GM12878 (cell line): ENCODE results near the gene ATF4. TPM values are rescaled to one million over a fixed set of nuclear protein-coding genes. Genes with fewer than 3 reads are reported as not detected.

ENCODE experiments used
- ATAC-seq: fragments of 200-7000 bp; cut with Tn5 transposase; 3 replicates; pipeline ENCODE4 v1.9.1; 2020; ENCODE audit warnings: mild to moderate bottlenecking, moderate library complexity
- BruUV-seq: library from RNA; stranded (reverse); fragments of 400-500 nt; replicated peaks from 2 replicates; lab custom pipeline; 2021; lab: Mats Ljungman, UMichigan
- CTCF ChIA-PET: fragments of 300-600 bp; sonication (Branson Sonifier 250); formaldehyde crosslinking; extraction: SDS; loops from one replicate; lab custom pipeline; 2021; ENCODE audit warnings: inconsistent platforms; lab: Yijun Ruan, JAX
- POLR2A ChIA-PET: fragments of 350-600 bp; formaldehyde crosslinking; extraction: SDS; loops from one replicate; lab custom pipeline; 2021; ENCODE audit warnings: inconsistent platforms; lab: Charles Lee
- RAD21 ChIA-PET: fragments of 300-600 bp; sonication (Branson Sonifier 250); formaldehyde crosslinking; loops from one replicate; lab custom pipeline; 2023; ENCODE audit warnings: antibody characterized with exemption; ENCODE audit not compliant: unreplicated experiment; lab: Charles Lee
- SMC1A ChIA-PET: fragments of 300-600 bp; sonication (Branson Sonifier 250); formaldehyde crosslinking; loops from one replicate; lab custom pipeline; 2023; ENCODE audit not compliant: unreplicated experiment, uncharacterized antibody; lab: Charles Lee
- DNase-seq: peaks from one replicate; pipeline ENCODE4 v3.0.0-alpha.2; 2011; ENCODE audit warnings: low read depth, low spot score
- FAIRE-seq: peaks from 3 replicates; lab custom pipeline; 2011; peaks lifted over from hg19 to GRCh38; lab: Jason Lieb, UNC
- H2AFZ ChIP-seq: 2 replicates; pipeline ENCODE4 v1.6.0; 2011; ENCODE audit warnings: low read depth, low read length, control low read depth; ENCODE audit not compliant: control insufficient read depth
- H3K27ac ChIP-seq: 2 replicates; pipeline ENCODE4 v1.5.1; 2011; ENCODE audit warnings: control low read depth; ENCODE audit not compliant: control insufficient read depth, insufficient read depth
- H3K27me3 ChIP-seq, 2 experiments: replicated peaks in 1 of 2; 2 replicates each; pipeline versions ENCODE4 v1.6.0 to v1.6.1; 2011; ENCODE audit warnings: low read length in 1 of 2; ENCODE audit not compliant: control insufficient read depth in 2 of 2, insufficient read depth in 2 of 2
- H3K36me3 ChIP-seq, 2 experiments: 2 replicates each; pipeline ENCODE4 v1.5.1; 2011; ENCODE audit warnings: low read length in 1 of 2; ENCODE audit not compliant: control insufficient read depth in 2 of 2, insufficient read depth in 2 of 2
- H3K4me1 ChIP-seq: 2 replicates; pipeline ENCODE4 v1.6.1; 2011; ENCODE audit warnings: mild to moderate bottlenecking, low read length, moderate library complexity, mixed read lengths; ENCODE audit not compliant: control insufficient read depth, insufficient read depth
- H3K4me2 ChIP-seq: 2 replicates; pipeline ENCODE4 v1.6.0; 2011; ENCODE audit warnings: control low read depth; ENCODE audit not compliant: control insufficient read depth, insufficient read depth
- H3K4me3 ChIP-seq: fragments of 200-600 bp; sonication (generic); 2 replicates; pipeline ENCODE4 v1.5.1; 2016
- H3K79me2 ChIP-seq: 2 replicates; pipeline ENCODE4 v1.6.0; 2011; ENCODE audit warnings: low read length; ENCODE audit not compliant: control insufficient read depth, insufficient read depth
- H3K9ac ChIP-seq: 2 replicates; pipeline ENCODE4 v1.8.0; 2011; ENCODE audit warnings: low read length, control low read depth, mixed read lengths; ENCODE audit not compliant: control insufficient read depth, insufficient read depth
- H3K9me3 ChIP-seq: replicated peaks from 3 replicates; pipeline ENCODE4 v1.5.1; 2011; ENCODE audit warnings: mild to moderate bottlenecking, low read length; ENCODE audit not compliant: control insufficient read depth, insufficient read depth
- H4K20me1 ChIP-seq: 2 replicates; pipeline ENCODE4 v1.6.0; 2011; ENCODE audit not compliant: control insufficient read depth, insufficient read depth
- ATF7 ChIP-seq: fragments of 450-650 bp; IDR thresholded peaks from 2 replicates; pipeline ENCODE4 v1.6.1; 2016; ENCODE audit warnings: low read depth, mild to moderate bottlenecking
- BCL11A ChIP-seq: IDR thresholded peaks from 2 replicates; pipeline ENCODE4 v1.6.1; 2011; ENCODE audit warnings: low read depth, low read length
- CREB1 ChIP-seq: IDR thresholded peaks from 2 replicates; pipeline ENCODE4 v1.6.1; 2012; ENCODE audit warnings: low read depth, mild to moderate bottlenecking, inconsistent platforms
- DPF2 ChIP-seq: fragments of 450-650 bp; IDR thresholded peaks from 2 replicates; pipeline ENCODE4 v1.6.1; 2017; ENCODE audit warnings: mild to moderate bottlenecking
- ESRRA ChIP-seq: IDR thresholded peaks from 2 replicates; pipeline ENCODE4 v1.6.1; 2012; ENCODE audit warnings: mild to moderate bottlenecking, low read length, improper control_type of control experiment
- FOXM1 ChIP-seq: IDR thresholded peaks from 2 replicates; pipeline ENCODE4 v1.6.1; 2012; ENCODE audit warnings: low read depth, mild to moderate bottlenecking, inconsistent platforms, low read length, moderate library complexity
- HDAC6 ChIP-seq: fragments of 200-600 bp; sonication (generic); IDR thresholded peaks from one replicate; pipeline ENCODE4 v1.8.0; 2017; ENCODE audit warnings: antibody characterized with exemption; ENCODE audit not compliant: unreplicated experiment
- LARP7 ChIP-seq: fragments of 450-650 bp; IDR thresholded peaks from 2 replicates; pipeline ENCODE4 v1.6.1; 2017; ENCODE audit warnings: mild to moderate bottlenecking
- MTA3 ChIP-seq: IDR thresholded peaks from 2 replicates; pipeline ENCODE4 v1.6.1; 2012; ENCODE audit warnings: low read length, inconsistent platforms, borderline replicate concordance
- REST ChIP-seq: IDR thresholded peaks from 2 replicates; pipeline ENCODE4 v1.6.1; 2012; ENCODE audit warnings: mild to moderate bottlenecking, low read depth, low read length
- SMARCA5 ChIP-seq: fragments of 450-650 bp; IDR thresholded peaks from 2 replicates; pipeline ENCODE4 v1.6.1; 2017; ENCODE audit warnings: mild to moderate bottlenecking
- SRF ChIP-seq, 2 experiments: IDR thresholded peaks; 2 replicates each; pipeline ENCODE4 v1.6.1; 2011; ENCODE audit warnings: low read depth in 2 of 2, low read length in 2 of 2, mild to moderate bottlenecking in 1 of 2, moderate library complexity in 1 of 2
- WGBS: methylation state at CpG from one replicate; pipeline ENCODE4 v1.1.6; 2016; ENCODE audit warnings: low lambda C conversion rate; ENCODE audit not compliant: insufficient replicate concordance, insufficient coverage; ENCODE audit errors: missing lambda C conversion rate; 5-methylcytosine and 5-hydroxymethylcytosine counted together
- in situ Hi-C: fragments of 300-500 bp; cut with MboI; formaldehyde crosslinking; loops from 9 replicates; pipeline ENCODE4 v1.14.3; 2018; ENCODE audit warnings: mixed read lengths
- intact Hi-C: fragments of 100-400 bp; cut with micrococcal nuclease; formaldehyde crosslinking; loops from one replicate; pipeline ENCODE4 v1.14.2; 2022; ENCODE audit not compliant: unreplicated experiment
- polyA plus RNA-seq, 11 experiments: library from polyadenylated mRNA; depleted of rRNA in 4 of 11; unstranded in 6 of 11; stranded (reverse) in 5 of 11; fragments of >200 nt; fragmentation: Nextera tagmentation in 4 of 11; fragmentation: Illumina TruSeq in 1 of 11; extraction: Ambion mirVana in 4 of 11; extraction: Trizol in 1 of 11; gene quantifications; 1 replicate in 1 of 11; 2 replicates in 10 of 11; pipeline versions ENCODE4 v1.2.1 to v1.2.3, GENCODE V29; 2011 to 2016; ENCODE audit warnings: inconsistent platforms in 2 of 11, missing spikeins in 2 of 11, low read depth in 1 of 11
- total RNA-seq, 4 experiments: library from RNA; depleted of rRNA in 3 of 4; stranded (reverse); fragments of >200 nt in 3 of 4; fragmentation: Illumina TruSeq in 1 of 4; extraction: Trizol in 1 of 4; gene quantifications; 2 replicates each; pipeline versions ENCODE4 v1.2.1 to v1.2.3, GENCODE V29; 2013 to 2021

ATF4 gene
- total and polyA plus RNA-seq, 10 of the 15 experiments (the other 5 are each of a cell fraction or from before 2014, with no cell fraction given) = 88.3 to 605 (median 320) TPM

GRCh38 chr22:39500101-39500500 is 20.3 kb upstream of the ATF4 start (continued):
- TF ChIP-seq REST (no peak), MTA3 (no peak), FOXM1 (no peak), ESRRA (no peak), CREB1 (no peak), BCL11A (no peak), SRF (IDR thresholded peaks at IDR 0.05; ENCODE audit: low read depth in 2 of 2, low read length in 2 of 2) (no peak)

GRCh38 chr22:39501644-39502108 is 18.7 kb upstream of the ATF4 start:
- H3K4me3 ChIP-seq = peak overlapping the region; percentile 95; the same call in 1 of the 2 replicates
- ChIA-PET SMC1A (interaction anchor here (0.9 to 1.9 kb wide), 9 partner anchors 8 to 102 kb away, joined by 3 to 9 read pairs (median 5); partner anchors contain the start of genes ATF4 and TAB1), RAD21 (interaction anchor here (0.6 to 2.8 kb wide), 14 partner anchors 8 to 535 kb away, joined by 3 to 22 read pairs (median 4); partner anchors contain the start of genes ATF4 and TAB1), POLR2A (interaction anchor here (0.6 to 2.0 kb wide), 16 partner anchors 14 to 744 kb away, joined by 3 to 9 read pairs (median 4); partner anchors contain the start of gene ATF4), CTCF (interaction anchor here (0.6 to 15.7 kb wide), 14 partner anchors 9 to 535 kb away, joined by 3 to 372 read pairs (median 6); partner anchors contain the start of genes ATF4, RPS19BP1 and TAB1)
- peaks cover 13 to 22% of the 10 kb centered on the region in 2 experiments for H3K36me3 ChIP-seq
- intact Hi-C loops = loop anchor here (2.0 kb wide), 2 partner anchors 19 to 31 kb away; partner anchors contain the start of genes ATF4 and RPS19BP1
- peak overlapping the region; percentile 32 for H3K4me2 ChIP-seq
- H3K27ac ChIP-seq = no peak overlapping the region
- 0 out of 2 replicates have a peak, but pooled peaks cover 5% of the 10 kb centered on the region for H3K4me1 ChIP-seq
- 35% methylated on average over 13 of the region's 13 CpGs for WGBS
- TF ChIP-seq SMARCA5 (0 out of 2 replicates have a peak, but pooled peaks have one; percentile 34), LARP7 (peak; percentile 15; the same call in 1 of the 2 replicates), HDAC6 (no peak), DPF2 (0 out of 2 replicates have a peak, but pooled peaks have one; percentile 9), ATF7 (0 out of 2 replicates have a peak, but pooled peaks have one; percentile 46)
- peak overlapping the region; percentile 92 for H2AFZ ChIP-seq
- DNase-seq (no peak), FAIRE-seq (no peak), ATAC-seq (no peak; the same call in 2 of the 3 replicates)
- no TSS peak for BruUV-seq
- no peak overlapping the region; the same call in 1 of the 2 replicates for H3K9ac ChIP-seq
- no peaks in the 10 kb centered on the region for H4K20me1 ChIP-seq
- H3K27me3 ChIP-seq = no peaks in the 10 kb centered on the region
- no peaks in the 10 kb centered on the region for H3K9me3 ChIP-seq
- peaks cover 44% of the 10 kb centered on the region for H3K79me2 ChIP-seq
- in situ Hi-C loops = loop anchor here (25.0 kb wide), 1 partner anchor 339 kb away; the partner anchor contains the start of gene CBX7
